Hindlimb muscle (tissue), 1 donor: ENCODE measurements around the gene P2RX5. TPM values are rescaled to one million over a fixed set of nuclear protein-coding genes. Genes with fewer than 3 reads are reported as not detected.

ENCODE experiments used
- polyA plus RNA-seq: library from polyadenylated mRNA; unstranded; fragments of 120-200 nt; gene quantifications from one replicate; pipeline ENCODE4 v1.2.1, GENCODE V29; 2013; ENCODE audit not compliant: insufficient read length

P2RX5 gene
- polyA plus RNA-seq, 1 donor = 31.8 TPM

Other genes starting within 250 kb of the P2RX5 start
- gene SPATA22, start 224.3 kb downstream of the P2RX5 start, polyA plus RNA-seq = 0.32 TPM
- 4.0 TPM for gene ASPA, start 220.2 kb downstream of the P2RX5 start, polyA plus RNA-seq
- 1.2 TPM for gene TRPV3, start 138.3 kb downstream of the P2RX5 start, polyA plus RNA-seq
- gene TRPV1, start 86.7 kb downstream of the P2RX5 start, polyA plus RNA-seq = 7.5 TPM
- 7.7 TPM for gene SHPK, start 59.9 kb downstream of the P2RX5 start, polyA plus RNA-seq
- gene CTNS, start 59.4 kb downstream of the P2RX5 start, polyA plus RNA-seq = 10.4 TPM
- gene TAX1BP3, start 27.6 kb downstream of the P2RX5 start, polyA plus RNA-seq = 47.5 TPM
- gene EMC6, start 27.3 kb downstream of the P2RX5 start, polyA plus RNA-seq = 44.2 TPM
- gene HASPIN, start 27.7 kb upstream of the P2RX5 start, polyA plus RNA-seq = 6.2 TPM
- 29.2 TPM for gene ITGAE, start 105.0 kb upstream of the P2RX5 start, polyA plus RNA-seq
- 66.5 TPM for gene NCBP3, start 150.1 kb upstream of the P2RX5 start, polyA plus RNA-seq
- 9.3 TPM for gene CAMKK1, start 196.9 kb upstream of the P2RX5 start, polyA plus RNA-seq
- gene P2RX1, start 220.3 kb upstream of the P2RX5 start, polyA plus RNA-seq = 4.5 TPM